Keratinocyte (primary cell): ENCODE measurements around the gene EIF3A.

Source experiments
- CTCF ChIP-seq, 3 experiments: IDR thresholded peaks in 1 of 3; conservative IDR thresholded peaks in 1 of 3; optimal IDR thresholded peaks in 1 of 3; 2 replicates in 2 of 3; 3 replicates in 1 of 3; pipeline versions ENCODE3 to v1.5.1; 2011; ENCODE audit warnings: low read length in 3 of 3, mild to moderate bottlenecking in 3 of 3, moderate library complexity in 2 of 3, control low read depth in 1 of 3, inconsistent platforms in 1 of 3; ENCODE audit not compliant: insufficient read depth in 2 of 3; ENCODE audit errors: extremely low read depth in 1 of 3
- EZH2 ChIP-seq: IDR thresholded peaks from one replicate; pipeline ENCODE4 v1.6.1; 2012; ENCODE audit warnings: inconsistent platforms, mild to moderate bottlenecking, low read length, moderate library complexity

GRCh38 chr10:118998183-118998582 lies 82.4 kb downstream of the EIF3A start:
- TF ChIP-seq EZH2 (no peak), CTCF (optimal IDR thresholded peaks at IDR 0.05 in 1 of 3, IDR thresholded peaks at IDR 0.05 in 1 of 3, conservative IDR thresholded peaks at IDR 0.05 in 1 of 3; ENCODE audit: extremely low read depth in 1 of 3, insufficient read depth in 2 of 3, low read length in 3 of 3) (no peak)
